Measurements from ENCODE around the gene OBSCN. TPM values are rescaled to one million over a fixed set of nuclear protein-coding genes. Genes with fewer than 3 reads are reported as not detected.

Gene OBSCN
- total and polyA plus RNA-seq, 2 of the 13 experiments (the other 11 are each of a cell fraction or from before 2014, with no cell fraction given), result 0.20 TPM

DNA sequence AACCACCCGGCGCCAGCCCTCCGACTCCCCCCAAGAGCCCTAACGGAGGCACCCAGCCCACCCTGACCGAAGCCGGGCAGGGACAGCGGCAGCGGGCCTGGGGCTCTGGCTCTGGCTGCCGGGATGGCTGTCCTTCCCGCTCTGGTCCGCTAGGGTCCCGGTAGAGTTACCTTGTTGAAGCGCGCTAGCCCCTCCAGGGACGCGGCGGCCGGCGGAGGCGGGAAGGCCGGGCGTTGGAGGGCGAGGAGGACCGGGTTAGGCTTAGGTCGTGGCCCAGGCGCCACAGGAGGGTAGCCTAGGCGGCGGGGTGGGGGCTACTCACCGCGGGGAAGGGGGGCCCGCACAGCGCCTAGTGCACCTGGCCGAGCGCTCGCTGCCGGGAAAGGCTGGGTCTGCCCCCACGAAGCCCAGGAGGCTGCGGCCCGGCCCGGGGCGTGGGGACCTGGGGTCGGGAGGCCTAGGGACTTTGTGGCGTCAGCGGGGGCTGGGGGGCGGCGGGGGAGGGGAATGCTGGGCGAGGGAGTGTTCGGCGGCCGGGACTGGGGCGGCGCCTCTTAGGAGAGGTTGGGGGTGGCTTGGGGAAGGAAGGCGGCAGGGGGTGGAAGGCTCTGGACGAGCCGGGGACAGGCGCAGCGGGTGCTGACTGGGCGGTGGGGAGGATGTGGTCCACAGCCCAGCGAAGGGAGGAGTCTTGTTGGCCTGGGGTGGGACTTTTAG lies 208.5 kb downstream of the OBSCN start, which contains the start of gene TRIM17 (continued):
- TF ChIP-seq SP1 (IDR thresholded peaks at IDR 0.05), result no peak
- TF ChIP-seq SP1 (CRISPR knock-in tag; IDR thresholded peaks at IDR 0.05), result no peak
- TF ChIP-seq SYNCRIP (IDR thresholded peaks at IDR 0.05; ENCODE audit: insufficient read depth, low read depth, low read length), result no peak
- TF ChIP-seq, protein P1, sequence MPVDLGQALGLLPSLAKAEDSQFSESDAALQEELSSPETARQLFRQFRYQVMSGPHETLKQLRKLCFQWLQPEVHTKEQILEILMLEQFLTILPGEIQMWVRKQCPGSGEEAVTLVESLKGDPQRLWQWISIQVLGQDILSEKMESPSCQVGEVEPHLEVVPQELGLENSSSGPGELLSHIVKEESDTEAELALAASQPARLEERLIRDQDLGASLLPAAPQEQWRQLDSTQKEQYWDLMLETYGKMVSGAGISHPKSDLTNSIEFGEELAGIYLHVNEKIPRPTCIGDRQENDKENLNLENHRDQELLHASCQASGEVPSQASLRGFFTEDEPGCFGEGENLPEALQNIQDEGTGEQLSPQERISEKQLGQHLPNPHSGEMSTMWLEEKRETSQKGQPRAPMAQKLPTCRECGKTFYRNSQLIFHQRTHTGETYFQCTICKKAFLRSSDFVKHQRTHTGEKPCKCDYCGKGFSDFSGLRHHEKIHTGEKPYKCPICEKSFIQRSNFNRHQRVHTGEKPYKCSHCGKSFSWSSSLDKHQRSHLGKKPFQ (CRISPR knock-in tag; IDR thresholded peaks at IDR 0.05; ENCODE audit: insufficient replicate concordance), result no peak
- TF ChIP-seq, protein P2, sequence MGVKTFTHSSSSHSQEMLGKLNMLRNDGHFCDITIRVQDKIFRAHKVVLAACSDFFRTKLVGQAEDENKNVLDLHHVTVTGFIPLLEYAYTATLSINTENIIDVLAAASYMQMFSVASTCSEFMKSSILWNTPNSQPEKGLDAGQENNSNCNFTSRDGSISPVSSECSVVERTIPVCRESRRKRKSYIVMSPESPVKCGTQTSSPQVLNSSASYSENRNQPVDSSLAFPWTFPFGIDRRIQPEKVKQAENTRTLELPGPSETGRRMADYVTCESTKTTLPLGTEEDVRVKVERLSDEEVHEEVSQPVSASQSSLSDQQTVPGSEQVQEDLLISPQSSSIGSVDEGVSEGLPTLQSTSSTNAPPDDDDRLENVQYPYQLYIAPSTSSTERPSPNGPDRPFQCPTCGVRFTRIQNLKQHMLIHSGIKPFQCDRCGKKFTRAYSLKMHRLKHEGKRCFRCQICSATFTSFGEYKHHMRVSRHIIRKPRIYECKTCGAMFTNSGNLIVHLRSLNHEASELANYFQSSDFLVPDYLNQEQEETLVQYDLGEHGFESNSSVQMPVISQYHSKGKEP (CRISPR knock-in tag; IDR thresholded peaks at IDR 0.05), result no peak
- TF ChIP-seq CBX5 (CRISPR knock-in tag; IDR thresholded peaks at IDR 0.05; ENCODE audit: borderline replicate concordance), result no peak
- no peak for TF ChIP-seq DBP (CRISPR knock-in tag; IDR thresholded peaks at IDR 0.05; ENCODE audit: not compliant biosample characterization)
- no peak for TF ChIP-seq TRIM24 (CRISPR knock-in tag; IDR thresholded peaks at IDR 0.05)
- no peak for TF ChIP-seq SP4 (CRISPR knock-in tag; IDR thresholded peaks at IDR 0.05)
- TF ChIP-seq, protein P3, sequence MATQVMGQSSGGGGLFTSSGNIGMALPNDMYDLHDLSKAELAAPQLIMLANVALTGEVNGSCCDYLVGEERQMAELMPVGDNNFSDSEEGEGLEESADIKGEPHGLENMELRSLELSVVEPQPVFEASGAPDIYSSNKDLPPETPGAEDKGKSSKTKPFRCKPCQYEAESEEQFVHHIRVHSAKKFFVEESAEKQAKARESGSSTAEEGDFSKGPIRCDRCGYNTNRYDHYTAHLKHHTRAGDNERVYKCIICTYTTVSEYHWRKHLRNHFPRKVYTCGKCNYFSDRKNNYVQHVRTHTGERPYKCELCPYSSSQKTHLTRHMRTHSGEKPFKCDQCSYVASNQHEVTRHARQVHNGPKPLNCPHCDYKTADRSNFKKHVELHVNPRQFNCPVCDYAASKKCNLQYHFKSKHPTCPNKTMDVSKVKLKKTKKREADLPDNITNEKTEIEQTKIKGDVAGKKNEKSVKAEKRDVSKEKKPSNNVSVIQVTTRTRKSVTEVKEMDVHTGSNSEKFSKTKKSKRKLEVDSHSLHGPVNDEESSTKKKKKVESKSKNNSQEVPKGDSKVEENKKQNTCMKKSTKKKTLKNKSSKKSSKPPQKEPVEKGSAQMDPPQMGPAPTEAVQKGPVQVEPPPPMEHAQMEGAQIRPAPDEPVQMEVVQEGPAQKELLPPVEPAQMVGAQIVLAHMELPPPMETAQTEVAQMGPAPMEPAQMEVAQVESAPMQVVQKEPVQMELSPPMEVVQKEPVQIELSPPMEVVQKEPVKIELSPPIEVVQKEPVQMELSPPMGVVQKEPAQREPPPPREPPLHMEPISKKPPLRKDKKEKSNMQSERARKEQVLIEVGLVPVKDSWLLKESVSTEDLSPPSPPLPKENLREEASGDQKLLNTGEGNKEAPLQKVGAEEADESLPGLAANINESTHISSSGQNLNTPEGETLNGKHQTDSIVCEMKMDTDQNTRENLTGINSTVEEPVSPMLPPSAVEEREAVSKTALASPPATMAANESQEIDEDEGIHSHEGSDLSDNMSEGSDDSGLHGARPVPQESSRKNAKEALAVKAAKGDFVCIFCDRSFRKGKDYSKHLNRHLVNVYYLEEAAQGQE (IDR thresholded peaks at IDR 0.05; ENCODE audit: borderline replicate concordance in 1 of 2, low read depth in 1 of 2, low read length in 2 of 2), result no peak
- TF ChIP-seq, protein P4, sequence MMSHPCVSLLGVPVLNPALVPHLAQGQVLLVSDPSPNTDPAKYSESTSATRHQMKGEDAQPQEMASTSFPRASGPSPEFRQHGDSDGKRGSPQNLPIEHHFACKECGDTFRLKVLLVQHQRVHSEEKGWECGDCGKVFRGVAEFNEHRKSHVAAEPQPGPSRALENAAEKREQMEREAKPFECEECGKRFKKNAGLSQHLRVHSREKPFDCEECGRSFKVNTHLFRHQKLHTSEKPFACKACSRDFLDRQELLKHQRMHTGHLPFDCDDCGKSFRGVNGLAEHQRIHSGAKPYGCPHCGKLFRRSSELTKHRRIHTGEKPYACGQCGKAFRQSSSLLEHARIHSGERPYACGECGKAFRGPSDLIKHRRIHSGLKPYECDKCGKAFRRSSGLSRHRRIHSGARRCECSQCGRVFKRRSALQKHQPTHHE (CRISPR knock-in tag; IDR thresholded peaks at IDR 0.05; ENCODE audit: borderline replicate concordance), result no peak
- no peak for TF ChIP-seq HIVEP1 (CRISPR knock-in tag; IDR thresholded peaks at IDR 0.05)
- TF ChIP-seq RBM22 (optimal IDR thresholded peaks at IDR 0.05; ENCODE audit: low read length), result no peak
- no peak for TF ChIP-seq ATM (IDR thresholded peaks at IDR 0.05; ENCODE audit: borderline replicate concordance)
- 0 out of 2 replicates have a peak, but pooled peaks have one; percentile 30 for TF ChIP-seq ZNF788 (CRISPR knock-in tag; IDR thresholded peaks at IDR 0.05; ENCODE audit: borderline replicate concordance)
- no peak for TF ChIP-seq ZNF251 (CRISPR knock-in tag; IDR thresholded peaks at IDR 0.05)
- no peak for TF ChIP-seq ZNF792 (CRISPR knock-in tag; IDR thresholded peaks at IDR 0.05)
- no peak for TF ChIP-seq JUND (CRISPR knock-in tag; IDR thresholded peaks at IDR 0.05)
- TF ChIP-seq DMAP1 (CRISPR knock-in tag; IDR thresholded peaks at IDR 0.05), result no peak
- no peak for TF ChIP-seq FIP1L1 (IDR thresholded peaks at IDR 0.05; ENCODE audit: borderline replicate concordance, insufficient read depth, low read depth, low read length)
- no peak for TF ChIP-seq PAX8 (CRISPR knock-in tag; IDR thresholded peaks at IDR 0.05; ENCODE audit: borderline replicate concordance)
